Endodermal cell (in vitro differentiated cells): ENCODE results near the gene NR1H4. TPM values are rescaled to one million over a fixed set of nuclear protein-coding genes. Genes with fewer than 3 reads are reported as not detected.
A peak's percentile ranks its signal among the peaks of the same experiment; 100 is the strongest.

ENCODE experiments used
- DNase-seq: peaks from one replicate; pipeline ENCODE4 v3.0.0-alpha.2; 2017
- H3K27ac ChIP-seq: 2 replicates; pipeline ENCODE4 v1.5.1; 2013; ENCODE audit warnings: mild to moderate bottlenecking, low read depth, low read length, moderate library complexity
- H3K27me3 ChIP-seq: 2 replicates; pipeline ENCODE4 v1.6.1; 2013; ENCODE audit warnings: mild to moderate bottlenecking, low read length, moderate library complexity; ENCODE audit not compliant: insufficient read depth, control insufficient read depth, poor library complexity, severe bottlenecking
- H3K36me3 ChIP-seq: 2 replicates; pipeline ENCODE4 v1.7.0; 2013; ENCODE audit warnings: mild to moderate bottlenecking, low read length, moderate library complexity; ENCODE audit not compliant: control insufficient read depth, insufficient read depth
- H3K4me1 ChIP-seq: one replicate; pipeline ENCODE4 v1.7.0; 2013; ENCODE audit warnings: low read length; ENCODE audit not compliant: control insufficient read depth, insufficient read depth
- H3K4me3 ChIP-seq: 2 replicates; pipeline ENCODE4 v1.5.1; 2013; ENCODE audit warnings: mild to moderate bottlenecking, low read length, moderate library complexity
- H3K9ac ChIP-seq: 2 replicates; pipeline ENCODE4 v1.6.1; 2013; ENCODE audit warnings: mild to moderate bottlenecking, low read length, moderate library complexity; ENCODE audit not compliant: poor library complexity, severe bottlenecking; ENCODE audit errors: extremely low read depth
- H3K9me3 ChIP-seq: 2 replicates; pipeline ENCODE4 v1.6.1; 2013; ENCODE audit warnings: mild to moderate bottlenecking, low read length, moderate library complexity; ENCODE audit not compliant: control insufficient read depth
- H3K27ac Mint-ChIP-seq: 2 replicates; pipeline ENCODE4 v1.8.0; 2020; ENCODE audit warnings: mixed read lengths
- H3K27me3 Mint-ChIP-seq: 2 replicates; pipeline ENCODE4 v1.8.0; 2021; ENCODE audit warnings: mild to moderate bottlenecking, mixed read lengths; ENCODE audit not compliant: insufficient read depth
- H3K36me3 Mint-ChIP-seq: 2 replicates; pipeline ENCODE4 v1.8.0; 2020; ENCODE audit warnings: low read depth, mixed read lengths
- H3K4me1 Mint-ChIP-seq: 2 replicates; pipeline ENCODE4 v1.8.0; 2020; ENCODE audit warnings: mixed read lengths
- H3K4me3 Mint-ChIP-seq: 2 replicates; pipeline ENCODE4 v1.8.0; 2020; ENCODE audit warnings: mild to moderate bottlenecking, moderate library complexity, mixed read lengths
- H3K9me3 Mint-ChIP-seq: 2 replicates; pipeline ENCODE4 v1.8.0; 2020; ENCODE audit warnings: mild to moderate bottlenecking, mixed read lengths
- CTCF ChIP-seq: fragments of 200-600 bp; sonication (generic); conservative IDR thresholded peaks from 2 replicates; pipeline ENCODE4 v1.5.0; 2021; ENCODE audit warnings: antibody characterized with exemption, mild to moderate bottlenecking
- WGBS, 2 experiments: methylation state at CpG; one replicate each; pipeline versions ENCODE4 v1.1.5 to v1.1.7; 2013; ENCODE audit warnings: missing lambda C conversion rate in 2 of 2, mixed read lengths in 1 of 2; ENCODE audit not compliant: insufficient coverage in 1 of 2, insufficient read length in 1 of 2; 5-methylcytosine and 5-hydroxymethylcytosine counted together
- total RNA-seq, 2 donors: library from RNA; stranded (reverse); fragmentation: NEBNext Ultra II Directional in 1 of 2; extraction: Animal tissue kit (Norgen Biotek cat#: 25700) in 1 of 2; gene quantifications; 2 replicates in 1 of 2; 3 replicates in 1 of 2; pipeline ENCODE4 v1.2.1, GENCODE V29; 2021

Gene NR1H4
- total RNA-seq, 2 donors from 2014 or later: not detected

GRCh38 chr12:100534625-100535227 lies 61.1 kb downstream of the NR1H4 start:
- no peak overlapping the region for H3K27ac ChIP-seq
- no peaks in the 10 kb centered on the region for H3K4me1 Mint-ChIP-seq
- H3K36me3 Mint-ChIP-seq: no peaks in the 10 kb centered on the region
- H3K4me3 ChIP-seq: no peak overlapping the region
- H3K27me3 ChIP-seq: no peaks in the 10 kb centered on the region
- no peaks in the 10 kb centered on the region for H3K27me3 Mint-ChIP-seq
- DNase-seq: no peak
- no peaks in the 10 kb centered on the region for H3K36me3 ChIP-seq
- no peak overlapping the region for H3K27ac Mint-ChIP-seq
- no peaks in the 10 kb centered on the region for H3K4me1 ChIP-seq
- 87 to 89% methylated on average over 6 of the region's 6 CpGs for WGBS, 2 experiments
- H3K4me3 Mint-ChIP-seq: no peak overlapping the region
- H3K9me3 ChIP-seq: no peaks in the 10 kb centered on the region
- no peak for TF ChIP-seq CTCF
- H3K9me3 Mint-ChIP-seq: no peaks in the 10 kb centered on the region
- H3K9ac ChIP-seq: no peak overlapping the region

- H3K4me1 ChIP-seq: no peaks in the 10 kb centered on the region
- no peaks in the 10 kb centered on the region for H3K9me3 ChIP-seq
- peak; percentile 90 for DNase-seq
- H3K27ac ChIP-seq: no peak overlapping the region
- Mint-ChIP-seq H3K27ac (no peak overlapping the region), H3K36me3 (no peaks in the 10 kb centered on the region), H3K9me3 (no peaks in the 10 kb centered on the region), H3K27me3 (no peaks in the 10 kb centered on the region), H3K4me3 (no peak overlapping the region), H3K4me1 (no peaks in the 10 kb centered on the region)
- WGBS, 2 experiments: 34 to 40% methylated on average over 2 of the region's 2 CpGs
- H3K36me3 ChIP-seq: no peaks in the 10 kb centered on the region
- no peak for TF ChIP-seq CTCF
- H3K27me3 ChIP-seq: no peaks in the 10 kb centered on the region
- no peak overlapping the region for H3K4me3 ChIP-seq
- H3K9ac ChIP-seq: no peak overlapping the region
These were observed 65.5 kb downstream of the NR1H4 start for GRCh38 chr12:100539202-100539601.

GRCh38 chr12:100544165-100544564 lies 70.5 kb downstream of the NR1H4 start:
- no peaks in the 10 kb centered on the region for H3K36me3 Mint-ChIP-seq
- no peaks in the 10 kb centered on the region for H3K27me3 ChIP-seq
- no peaks in the 10 kb centered on the region for H3K36me3 ChIP-seq
- H3K9me3 ChIP-seq: no peaks in the 10 kb centered on the region
- no peaks in the 10 kb centered on the region for H3K9me3 Mint-ChIP-seq
- 80 to 87% methylated on average over 1 to 4 of the region's 4 CpGs for WGBS, 2 experiments
- DNase-seq: no peak
- no peak overlapping the region for H3K4me3 Mint-ChIP-seq
- no peaks in the 10 kb centered on the region for H3K27me3 Mint-ChIP-seq
- no peaks in the 10 kb centered on the region for H3K4me1 Mint-ChIP-seq
- no peaks in the 10 kb centered on the region for H3K4me1 ChIP-seq
- no peak overlapping the region for H3K27ac ChIP-seq
- H3K27ac Mint-ChIP-seq: no peak overlapping the region
- H3K9ac ChIP-seq: no peak overlapping the region
- no peak for TF ChIP-seq CTCF
- no peak overlapping the region for H3K4me3 ChIP-seq
